Neutrophil (primary cell): ENCODE results near the gene MAPK10.
"Not testable (repeated sequence)": the region's sequence is repeated elsewhere in the genome, so short reads cannot be mapped to it uniquely, and the experiment has no call there.

ENCODE experiments used
- H3K27ac ChIP-seq: fragments of 200-600 bp; sonication (generic); 2 replicates; pipeline ENCODE4 v1.5.1; 2016; ENCODE audit warnings: mild to moderate bottlenecking, moderate library complexity
- H3K27me3 ChIP-seq: fragments of 200-600 bp; sonication (generic); 2 replicates; pipeline ENCODE4 v1.6.0; 2016; ENCODE audit warnings: mild to moderate bottlenecking
- H3K36me3 ChIP-seq: fragments of 200-600 bp; sonication (generic); 2 replicates; pipeline ENCODE4 v1.5.1; 2017
- H3K4me1 ChIP-seq, 2 experiments: fragments of 200-600 bp in 1 of 2; sonication (generic) in 1 of 2; 1 replicate in 1 of 2; 2 replicates in 1 of 2; pipeline versions ENCODE4 v1.5.1 to v1.6.1; 2013 to 2016; ENCODE audit warnings: low read depth in 1 of 2, low read length in 1 of 2, mild to moderate bottlenecking in 1 of 2, moderate library complexity in 1 of 2; ENCODE audit not compliant: control insufficient read depth in 1 of 2, insufficient read depth in 1 of 2
- H3K4me3 ChIP-seq, 2 experiments: fragments of 200-600 bp in 1 of 2; sonication (generic) in 1 of 2; 1 replicate in 1 of 2; 2 replicates in 1 of 2; pipeline ENCODE4 v1.5.1; 2013 to 2016; ENCODE audit warnings: low read depth in 1 of 2, low read length in 1 of 2, mild to moderate bottlenecking in 1 of 2, moderate library complexity in 1 of 2
- H3K9me3 ChIP-seq: fragments of 200-600 bp; sonication (generic); 2 replicates; pipeline ENCODE4 v1.5.1; 2016
- TF ChIP-seq, protein P1 (sequence below): fragments of 200-600 bp; sonication (generic); IDR thresholded peaks from 2 replicates; pipeline ENCODE4 v1.5.1; 2016; ENCODE audit warnings: antibody characterized with exemption

Gene MAPK10

GRCh38 chr4:86181585-86181984 is 178.3 kb downstream of the MAPK10 start:
- Histone ChIP-seq H3K27me3 (no peaks in the 10 kb centered on the region), H3K36me3 (no peaks in the 10 kb centered on the region), H3K4me3 (no peak overlapping the region), H3K9me3 (no peaks in the 10 kb centered on the region), H3K4me1 (no peaks in the 10 kb centered on the region), H3K27ac (no peak overlapping the region)
- TF ChIP-seq, protein P1, sequence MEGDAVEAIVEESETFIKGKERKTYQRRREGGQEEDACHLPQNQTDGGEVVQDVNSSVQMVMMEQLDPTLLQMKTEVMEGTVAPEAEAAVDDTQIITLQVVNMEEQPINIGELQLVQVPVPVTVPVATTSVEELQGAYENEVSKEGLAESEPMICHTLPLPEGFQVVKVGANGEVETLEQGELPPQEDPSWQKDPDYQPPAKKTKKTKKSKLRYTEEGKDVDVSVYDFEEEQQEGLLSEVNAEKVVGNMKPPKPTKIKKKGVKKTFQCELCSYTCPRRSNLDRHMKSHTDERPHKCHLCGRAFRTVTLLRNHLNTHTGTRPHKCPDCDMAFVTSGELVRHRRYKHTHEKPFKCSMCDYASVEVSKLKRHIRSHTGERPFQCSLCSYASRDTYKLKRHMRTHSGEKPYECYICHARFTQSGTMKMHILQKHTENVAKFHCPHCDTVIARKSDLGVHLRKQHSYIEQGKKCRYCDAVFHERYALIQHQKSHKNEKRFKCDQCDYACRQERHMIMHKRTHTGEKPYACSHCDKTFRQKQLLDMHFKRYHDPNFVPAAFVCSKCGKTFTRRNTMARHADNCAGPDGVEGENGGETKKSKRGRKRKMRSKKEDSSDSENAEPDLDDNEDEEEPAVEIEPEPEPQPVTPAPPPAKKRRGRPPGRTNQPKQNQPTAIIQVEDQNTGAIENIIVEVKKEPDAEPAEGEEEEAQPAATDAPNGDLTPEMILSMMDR: no peak

- H3K27ac ChIP-seq: no peak overlapping the region
- TF ChIP-seq, protein P1: no peak
- H3K4me3 ChIP-seq: no peak overlapping the region
- H3K9me3 ChIP-seq: no peaks in the 10 kb centered on the region
- H3K36me3 ChIP-seq: no peaks in the 10 kb centered on the region
- no peaks in the 10 kb centered on the region for H3K27me3 ChIP-seq
- no peaks in the 10 kb centered on the region for H3K4me1 ChIP-seq
Measured at GRCh38 chr4:86178211-86178610, 181.6 kb downstream of the MAPK10 start.

- TF ChIP-seq, protein P1: no peak
- Histone ChIP-seq H3K9me3 (no peaks in the 10 kb centered on the region), H3K4me3 (no peak overlapping the region), H3K27ac (no peak overlapping the region), H3K36me3 (no peaks in the 10 kb centered on the region), H3K4me1 (no peaks in the 10 kb centered on the region), H3K27me3 (no peaks in the 10 kb centered on the region)
Measured at GRCh38 chr4:86174506-86174905, 185.3 kb downstream of the MAPK10 start.

- not testable (repeated sequence) for H3K27ac ChIP-seq, H3K36me3 ChIP-seq, H3K4me3 ChIP-seq, H3K27me3 ChIP-seq, H3K4me1 ChIP-seq, H3K9me3 ChIP-seq
Measured at GRCh38 chr4:86168335-86168734, 191.5 kb downstream of the MAPK10 start.

- Histone ChIP-seq H3K27ac (no peak overlapping the region), H3K4me3 (no peak overlapping the region), H3K9me3 (no peaks in the 10 kb centered on the region), H3K27me3 (no peaks in the 10 kb centered on the region), H3K4me1 (no peaks in the 10 kb centered on the region), H3K36me3 (no peaks in the 10 kb centered on the region)
- TF ChIP-seq, protein P1: no peak
Measured at GRCh38 chr4:86160426-86160825, 199.4 kb downstream of the MAPK10 start.

DNA sequence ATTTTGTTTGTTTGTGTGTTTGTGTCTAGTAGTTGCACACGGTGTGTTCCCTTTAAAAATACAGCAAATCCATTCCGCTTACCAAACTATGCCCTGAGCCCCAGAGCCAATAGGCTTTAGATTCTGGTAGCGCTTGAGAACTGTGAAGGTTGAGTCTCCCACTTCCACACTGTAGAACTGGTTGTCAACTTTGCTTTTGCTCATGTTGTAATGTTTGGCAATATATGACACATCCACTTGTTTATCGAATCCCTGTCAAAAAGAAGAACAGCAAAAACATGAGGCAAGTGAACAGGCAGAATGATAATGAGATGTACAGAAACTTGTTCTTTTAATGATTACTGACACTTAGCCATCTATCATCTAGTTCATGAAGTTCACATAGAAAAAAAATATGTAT is 200.6 kb downstream of the MAPK10 start:
- no peaks in the 10 kb centered on the region for H3K27me3 ChIP-seq
- TF ChIP-seq, protein P1: no peak
- no peaks in the 10 kb centered on the region for H3K4me1 ChIP-seq
- no peaks in the 10 kb centered on the region for H3K9me3 ChIP-seq
- no peak overlapping the region for H3K27ac ChIP-seq
- H3K4me3 ChIP-seq: no peak overlapping the region
- no peaks in the 10 kb centered on the region for H3K36me3 ChIP-seq
